Kidney (tissue), 14 donors: ENCODE measurements around the gene TADA1. TPM values are rescaled to one million over a fixed set of nuclear protein-coding genes. Genes with fewer than 3 reads are reported as not detected.
A peak's percentile ranks its signal among the peaks of the same experiment; 100 is the strongest.

Source experiments
- DNase-seq, 5 donors: peaks; one replicate each; pipeline ENCODE4 v3.0.0-alpha.2; 2013 to 2020
- FAIRE-seq: peaks from 2 replicates; lab custom pipeline; 2012; peaks lifted over from hg19 to GRCh38; lab: Jason Lieb, UNC
- H3K27ac ChIP-seq, 2 donors: one replicate each; pipeline ENCODE4 v1.7.0; 2013; ENCODE audit warnings: low read depth in 2 of 2, low read length in 2 of 2, inconsistent platforms in 1 of 2
- H3K27me3 ChIP-seq: one replicate; pipeline ENCODE4 v1.7.1; 2013; ENCODE audit warnings: low read length, inconsistent platforms; ENCODE audit not compliant: control insufficient read depth, insufficient read depth
- H3K36me3 ChIP-seq, 3 donors: one replicate each; pipeline versions ENCODE4 v1.7.0 to v1.7.1; 2013; ENCODE audit warnings: low read length in 3 of 3, control low read depth in 1 of 3, inconsistent platforms in 1 of 3; ENCODE audit not compliant: insufficient read depth in 3 of 3, control insufficient read depth in 2 of 3
- H3K4me1 ChIP-seq, 3 donors: one replicate each; pipeline versions ENCODE4 v1.7.0 to v1.7.1; 2013; ENCODE audit warnings: low read length in 3 of 3, inconsistent platforms in 1 of 3, low read depth in 1 of 3; ENCODE audit not compliant: control insufficient read depth in 2 of 3, insufficient read depth in 2 of 3
- H3K4me3 ChIP-seq, 3 donors: one replicate each; pipeline versions ENCODE4 v1.7.0 to v1.8.1; 2013; ENCODE audit warnings: low read length in 3 of 3, control low read depth in 1 of 3, inconsistent platforms in 1 of 3
- H3K9ac ChIP-seq, 3 donors: one replicate each; pipeline versions ENCODE4 v1.7.0 to v1.7.1; 2013; ENCODE audit warnings: low read length in 3 of 3, control low read depth in 1 of 3, inconsistent platforms in 1 of 3
- H3K9me3 ChIP-seq, 3 donors: one replicate each; pipeline versions ENCODE4 v1.7.0 to v1.7.1; 2013; ENCODE audit warnings: low read length in 3 of 3, control low read depth in 1 of 3, inconsistent platforms in 1 of 3; ENCODE audit not compliant: control insufficient read depth in 2 of 3, insufficient read depth in 1 of 3
- intact Hi-C: fragments of 100-400 bp; cut with DNase I; formaldehyde crosslinking; loops from one replicate; pipeline ENCODE4 v1.11.1; 2022
- polyA plus RNA-seq: library from polyadenylated mRNA; stranded (reverse); fragments of 350-450 nt; fragmentation: Illumina TruSeq; extraction: RNeasy Lipid Tissue Mini Kit (QIAGEN cat#74804); gene quantifications from one replicate; pipeline ENCODE4 v1.2.3, GENCODE V29; 2014; ENCODE audit warnings: low read depth, low replicate concordance; ENCODE audit not compliant: insufficient read depth
- total RNA-seq: library from RNA; stranded (reverse); fragmentation: NEBNext Ultra II Directional; extraction: Animal tissue kit (Norgen Biotek cat#: 25700); gene quantifications from one replicate; pipeline ENCODE4 v1.2.1, GENCODE V29; 2021
- TF ChIP-seq, protein P1 (sequence below): IDR thresholded peaks from 3 replicates; pipeline ENCODE4 v1.5.1; 2012; ENCODE audit warnings: mild to moderate bottlenecking, moderate library complexity, borderline replicate concordance; ENCODE audit not compliant: insufficient read depth; ENCODE audit errors: extremely low read depth
- donor health status: control.
- donor health status: control.
- donor health status: control.
- donor health status: control.
- donor health status: control.
- donor health status: DM: yes; HTN: yes; CAD: no.
- donor health status: Normal renal cell carcinoma (clear cell type).

TADA1 gene
- total and polyA plus RNA-seq, 2 donors from 2014 or later, result 11.5 to 13.7 TPM

DNA sequence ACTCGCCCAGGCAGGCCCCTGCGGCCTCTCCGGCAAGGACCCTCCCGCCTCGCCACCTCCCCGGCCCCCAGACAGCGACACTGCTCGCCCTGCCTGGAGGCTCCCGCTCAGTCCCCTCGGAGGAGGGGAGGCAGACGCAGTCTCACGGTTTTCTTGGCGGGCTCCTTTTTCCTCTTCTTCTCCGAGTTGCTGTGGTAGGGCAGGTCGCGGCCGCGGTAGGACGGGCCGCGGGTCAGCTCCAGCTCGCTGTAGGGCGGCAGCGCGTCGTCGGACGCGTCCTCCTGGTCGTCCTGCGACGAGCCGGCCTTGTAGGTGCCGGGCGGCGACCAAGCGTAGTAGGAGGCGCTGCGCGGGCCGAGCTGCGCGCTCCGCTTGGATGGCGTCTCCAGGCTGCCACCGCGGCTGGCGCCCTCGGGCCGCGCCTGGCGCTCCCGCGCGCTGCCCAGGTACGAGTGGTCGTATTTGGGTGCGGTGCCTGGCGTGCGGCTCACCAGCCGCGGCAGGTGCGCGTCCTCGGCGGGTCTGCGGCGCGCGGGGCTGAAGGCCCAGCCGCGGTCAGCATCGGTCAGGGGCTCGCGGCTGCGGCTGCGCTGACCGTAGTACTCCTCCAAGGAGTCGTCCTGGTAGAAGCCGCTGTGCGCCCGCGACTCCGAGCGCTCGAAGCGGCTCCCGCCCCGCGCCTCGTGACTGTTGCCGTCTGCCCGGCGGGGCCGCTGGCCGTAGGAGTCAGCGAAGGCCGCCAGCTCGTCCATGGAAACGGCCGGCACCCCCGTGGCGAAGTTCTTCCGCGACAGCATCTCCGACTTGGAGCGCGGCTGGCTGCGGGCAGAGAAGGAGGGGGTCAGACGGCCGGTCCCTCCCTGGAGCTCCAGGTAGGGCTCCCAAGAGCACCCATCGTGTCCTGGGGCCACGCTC is 44.8 kb upstream of the TADA1 start:
- FAIRE-seq (no peak), DNase-seq (peak; percentile 59 to 71 (median 67))
- H3K9me3 ChIP-seq, result no peaks in the 10 kb centered on the region
- H3K4me3 ChIP-seq, result peak overlapping the region in 2 of 3 donors; percentile 31 to 48
- no peak overlapping the region for H3K27ac ChIP-seq
- H3K4me1 ChIP-seq, result no peaks in the 10 kb centered on the region
- intact Hi-C loops, result no loop called here
- TF ChIP-seq, protein P1, sequence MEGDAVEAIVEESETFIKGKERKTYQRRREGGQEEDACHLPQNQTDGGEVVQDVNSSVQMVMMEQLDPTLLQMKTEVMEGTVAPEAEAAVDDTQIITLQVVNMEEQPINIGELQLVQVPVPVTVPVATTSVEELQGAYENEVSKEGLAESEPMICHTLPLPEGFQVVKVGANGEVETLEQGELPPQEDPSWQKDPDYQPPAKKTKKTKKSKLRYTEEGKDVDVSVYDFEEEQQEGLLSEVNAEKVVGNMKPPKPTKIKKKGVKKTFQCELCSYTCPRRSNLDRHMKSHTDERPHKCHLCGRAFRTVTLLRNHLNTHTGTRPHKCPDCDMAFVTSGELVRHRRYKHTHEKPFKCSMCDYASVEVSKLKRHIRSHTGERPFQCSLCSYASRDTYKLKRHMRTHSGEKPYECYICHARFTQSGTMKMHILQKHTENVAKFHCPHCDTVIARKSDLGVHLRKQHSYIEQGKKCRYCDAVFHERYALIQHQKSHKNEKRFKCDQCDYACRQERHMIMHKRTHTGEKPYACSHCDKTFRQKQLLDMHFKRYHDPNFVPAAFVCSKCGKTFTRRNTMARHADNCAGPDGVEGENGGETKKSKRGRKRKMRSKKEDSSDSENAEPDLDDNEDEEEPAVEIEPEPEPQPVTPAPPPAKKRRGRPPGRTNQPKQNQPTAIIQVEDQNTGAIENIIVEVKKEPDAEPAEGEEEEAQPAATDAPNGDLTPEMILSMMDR, result no peak
- H3K36me3 ChIP-seq, result no peaks in the 10 kb centered on the region
- no peak overlapping the region for H3K9ac ChIP-seq
- H3K27me3 ChIP-seq, result peaks cover 9% of the 10 kb centered on the region

DNA sequence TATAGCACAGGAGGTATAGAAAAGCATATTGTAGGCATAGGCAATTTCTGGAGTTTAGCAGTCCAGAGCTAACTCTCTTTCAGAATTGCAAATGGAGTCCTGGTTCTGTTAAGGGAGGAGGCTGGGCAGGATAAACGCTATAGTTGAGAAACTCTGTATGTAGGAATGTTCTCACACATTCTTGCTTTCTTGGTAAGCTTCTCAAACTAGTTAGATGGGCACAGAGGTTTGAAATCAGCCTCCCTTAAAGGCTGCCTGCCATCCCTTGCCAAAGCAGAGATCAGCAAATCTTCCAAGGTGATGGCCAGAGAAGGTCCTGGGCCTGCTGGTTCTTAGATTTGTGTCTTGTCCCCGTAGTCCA is 42.9 kb upstream of the TADA1 start:
- Histone ChIP-seq H3K4me1 (no peaks in the 10 kb centered on the region), H3K36me3 (no peaks in the 10 kb centered on the region), H3K4me3 (no peak overlapping the region), H3K27ac (no peak overlapping the region), H3K27me3 (peaks cover 9% of the 10 kb centered on the region), H3K9ac (no peak overlapping the region), H3K9me3 (no peaks in the 10 kb centered on the region)
- intact Hi-C loops, result loop anchor here (10.0 kb wide), 1 partner anchor 136 kb away; no protein-coding TSS in a partner anchor
- FAIRE-seq (no peak), DNase-seq (no peak)
- TF ChIP-seq, protein P1, result no peak

DNA sequence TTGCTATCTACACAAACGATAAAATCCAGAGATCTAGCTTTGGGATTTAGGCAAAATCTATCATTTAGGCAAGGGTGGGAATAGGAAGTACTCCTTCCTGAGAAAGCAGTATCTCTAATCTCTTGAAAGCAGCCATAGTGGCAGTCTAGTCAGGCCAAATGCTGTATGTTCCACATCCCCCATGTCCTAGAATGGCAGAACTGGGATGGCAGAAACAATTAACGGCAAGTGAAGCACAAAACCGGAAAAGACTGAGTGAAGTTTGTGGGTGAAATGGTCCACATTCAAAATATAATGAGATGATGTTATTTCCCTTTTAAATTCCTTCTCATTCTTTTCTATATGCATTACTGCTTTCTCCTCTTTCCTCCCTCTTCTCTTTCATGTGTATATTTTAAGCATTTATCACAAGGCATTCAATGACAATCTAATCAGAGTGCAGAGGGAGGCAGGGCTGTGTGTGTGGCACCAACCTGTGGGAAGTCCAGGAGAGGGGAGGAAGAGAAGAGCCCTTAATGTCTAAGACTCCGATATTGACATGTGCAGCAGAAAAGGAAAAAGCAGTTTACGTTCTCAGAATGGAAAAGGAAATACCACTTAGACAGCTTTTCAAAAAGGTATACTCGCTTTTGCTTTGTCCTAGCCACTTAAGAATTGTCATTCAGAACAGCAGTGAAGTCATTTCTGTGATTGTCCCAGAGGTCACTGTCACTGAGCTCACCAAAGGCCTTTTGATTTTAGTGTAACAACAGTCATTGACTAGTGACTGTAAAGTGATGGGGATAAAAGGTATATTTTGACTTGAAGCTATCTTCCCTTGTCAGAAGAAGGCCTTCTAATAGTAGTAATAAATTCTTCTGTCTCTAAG is 42.3 kb upstream of the TADA1 start:
- no peak for FAIRE-seq
- no peaks in the 10 kb centered on the region for H3K36me3 ChIP-seq
- no peak overlapping the region for H3K9ac ChIP-seq
- no peaks in the 10 kb centered on the region for H3K9me3 ChIP-seq
- no peaks in the 10 kb centered on the region for H3K4me1 ChIP-seq
- H3K27me3 ChIP-seq, result peaks cover 9% of the 10 kb centered on the region
- TF ChIP-seq, protein P1, result no peak
- intact Hi-C loops, result loop anchor here (10.0 kb wide), 1 partner anchor 136 kb away; no protein-coding TSS in a partner anchor
- H3K27ac ChIP-seq, result no peak overlapping the region
- H3K4me3 ChIP-seq, result no peak overlapping the region
- no peak for DNase-seq
